ENCODE results near the gene PELI2.

- TF ChIP-seq CTCF (conservative IDR thresholded peaks at IDR 0.05 in 1 of 2, IDR thresholded peaks at IDR 0.05 in 1 of 2; ENCODE audit: low read depth in 1 of 2, low read length in 2 of 2) (no peak), EZH2 (IDR thresholded peaks at IDR 0.05; ENCODE audit: low read length, missing control alignments) (no peak)
Observed at GRCh38 chr14:56304456-56304855, 186.2 kb downstream of the PELI2 start.
